Measurements from ENCODE around the gene UNG. TPM values are rescaled to one million over a fixed set of nuclear protein-coding genes. Genes with fewer than 3 reads are reported as not detected.

UNG gene
- polyA plus RNA-seq, 2 of the 4 experiments (the other 2 are of a cell fraction) = 55.6 to 77.6 TPM

GRCh38 chr12:109098651-109099050, 1.3 kb downstream of the UNG start:
- ATAC-seq (no peak; a peak in 1 of 6 replicates), DNase-seq (ENCODE audit: low read depth in 1 of 2, low spot score in 1 of 2) (no peak), FAIRE-seq (no peak)
- Histone ChIP-seq H3K9me3 (no peaks in the 10 kb centered on the region), H3K27ac (peak overlapping the region; percentile 76 to 91), H3K4me1 (peaks cover 7% of the 10 kb centered on the region; the same call in 2 of the 3 replicates), H3K4me2 (peak overlapping the region; percentile 87), H3K4me3 (peak overlapping the region; percentile 91)
- WGBS (ENCODE audit: missing lambda C conversion rate) = 28% methylated on average over 8 of the region's 8 CpGs
- POLR2A ChIA-PET = interaction anchor here (1.0 to 1.5 kb wide), 2 partner anchors 13 to 241 kb away, joined by 3 to 5 read pairs; partner anchors contain the start of gene SSH1
- TF ChIP-seq CBX2 (IDR thresholded peaks at IDR 0.05; ENCODE audit: borderline replicate concordance, low read depth) (no peak), PHF8 (IDR thresholded peaks at IDR 0.05; ENCODE audit: borderline replicate concordance, low read depth) (0 out of 2 replicates have a peak, but pooled peaks have one; percentile 39)
- CTCF ChIA-PET = interaction anchor here (0.6 to 1.9 kb wide), 7 partner anchors 13 to 486 kb away, joined by 3 to 17 read pairs (median 3); no protein-coding TSS in a partner anchor

GRCh38 chr12:109099431-109100020, 2.1 kb downstream of the UNG start:
- ChIA-PET POLR2A (interaction anchor here (1.5 kb wide), 1 partner anchor 12 kb away, joined by 5 read pairs; no protein-coding TSS in a partner anchor), CTCF (interaction anchor here (1.0 to 1.9 kb wide), 5 partner anchors 13 to 587 kb away, joined by 3 to 17 read pairs (median 4); no protein-coding TSS in a partner anchor)
- 88% methylated on average over 12 of the region's 12 CpGs for WGBS (ENCODE audit: missing lambda C conversion rate)
- Histone ChIP-seq H3K27ac (peak overlapping the region in 1 of 2 experiments; percentile 76; a peak in 1 of 6 replicates), H3K4me2 (peak overlapping the region; percentile 87), H3K9me3 (no peaks in the 10 kb centered on the region), H3K4me3 (peak overlapping the region; percentile 91), H3K4me1 (peaks cover 7% of the 10 kb centered on the region; the same call in 2 of the 3 replicates)
- no peak for FAIRE-seq
- DNase-seq (ENCODE audit: low read depth in 1 of 2, low spot score in 1 of 2) = no peak
- no peak for TF ChIP-seq E2F6 (IDR thresholded peaks at IDR 0.05; ENCODE audit: borderline replicate concordance, low read depth)
- no peak for TF ChIP-seq RAD21 (conservative IDR thresholded peaks at IDR 0.05 in 1 of 2, IDR thresholded peaks at IDR 0.05 in 1 of 2)
- no peak for TF ChIP-seq CTCF (IDR thresholded peaks at IDR 0.05)
- TF ChIP-seq KDM5A (IDR thresholded peaks at IDR 0.05) = no peak
- ATAC-seq = no peak

- no peak for TF ChIP-seq MYC (IDR thresholded peaks at IDR 0.05; ENCODE audit: borderline replicate concordance, low read length)
- TF ChIP-seq HDAC2 (IDR thresholded peaks at IDR 0.05) = no peak
- TF ChIP-seq NFE2L2 (conservative IDR thresholded peaks at IDR 0.05; ENCODE audit: low read length) = no peak
- no peak for TF ChIP-seq CBX2 (IDR thresholded peaks at IDR 0.05; ENCODE audit: borderline replicate concordance, low read depth)
- TF ChIP-seq MAZ (IDR thresholded peaks at IDR 0.05; ENCODE audit: borderline replicate concordance, low read depth, low read length) = no peak
- no peak for TF ChIP-seq CHD2 (IDR thresholded peaks at IDR 0.05; ENCODE audit: low read length, partially characterized antibody)
- no peak for TF ChIP-seq HMGXB4 (CRISPR knock-in tag; IDR thresholded peaks at IDR 0.05; ENCODE audit: borderline replicate concordance)
- TF ChIP-seq EHF (CRISPR knock-in tag; IDR thresholded peaks at IDR 0.05) = no peak
- no peak for TF ChIP-seq RAD21 (conservative IDR thresholded peaks at IDR 0.05 in 1 of 2, IDR thresholded peaks at IDR 0.05 in 1 of 2)
- no peak for TF ChIP-seq ZC3H11A (IDR thresholded peaks at IDR 0.05)
- no peak for TF ChIP-seq HOXB5 (CRISPR knock-in tag; IDR thresholded peaks at IDR 0.05)
- TF ChIP-seq CBX8 (IDR thresholded peaks at IDR 0.05) = no peak
- TF ChIP-seq ATOH8 (CRISPR knock-in tag; IDR thresholded peaks at IDR 0.05; ENCODE audit: low read depth) = no peak
- WGBS (ENCODE audit: missing lambda C conversion rate) = 95% methylated on average over 4 of the region's 4 CpGs
- DNase-seq (ENCODE audit: low read depth in 1 of 2, low spot score in 1 of 2) = no peak
- ChIA-PET CTCF (interaction anchor here (0.6 to 1.1 kb wide), 4 partner anchors 51 to 588 kb away, joined by 3 to 4 read pairs (median 4); no protein-coding TSS in a partner anchor), POLR2A (no interaction called here)
- H3K9me3 ChIP-seq = no peaks in the 10 kb centered on the region
- no peak overlapping the region for H3K27ac ChIP-seq
- H3K4me3 ChIP-seq = no peak overlapping the region
- ATAC-seq = no peak
- H3K4me2 ChIP-seq = no peak overlapping the region
- peaks cover 7% of the 10 kb centered on the region; the same call in 2 of the 3 replicates for H3K4me1 ChIP-seq
- no peak for FAIRE-seq
Observed at GRCh38 chr12:109100741-109101140, 3.3 kb downstream of the UNG start.

Data from A549 (cell line).